Parathyroid adenoma (tissue), 2 donors: ENCODE measurements around the gene ACOT7.

ENCODE experiments used
- H2AFZ ChIP-seq: fragments of 300-600 bp; sonication (generic); one replicate; pipeline ENCODE4 v1.7.0; 2017; ENCODE audit warnings: antibody characterized with exemption, mild to moderate bottlenecking
- H3K27ac ChIP-seq: fragments of 300-600 bp; sonication (generic); one replicate; pipeline ENCODE4 v1.7.0; 2017
- H3K27me3 ChIP-seq: fragments of 300-600 bp; sonication (generic); one replicate; pipeline ENCODE4 v1.7.0; 2017; ENCODE audit warnings: low read length; ENCODE audit not compliant: control insufficient read depth, insufficient read depth
- H3K36me3 ChIP-seq: fragments of 300-600 bp; sonication (generic); one replicate; pipeline ENCODE4 v1.7.0; 2017; ENCODE audit warnings: low read length; ENCODE audit not compliant: control insufficient read depth, insufficient read depth
- H3K4me1 ChIP-seq: fragments of 300-600 bp; sonication (generic); one replicate; pipeline ENCODE4 v1.7.0; 2017; ENCODE audit warnings: control low read depth
- H3K4me2 ChIP-seq: fragments of 300-600 bp; sonication (generic); one replicate; pipeline ENCODE4 v1.7.0; 2017; ENCODE audit warnings: low read length
- H3K4me3 ChIP-seq: fragments of 300-600 bp; sonication (generic); one replicate; pipeline ENCODE4 v1.7.0; 2017; ENCODE audit warnings: low read depth, low read length
- H3K79me2 ChIP-seq: fragments of 300-600 bp; sonication (generic); one replicate; pipeline ENCODE4 v1.7.0; 2017; ENCODE audit warnings: control low read depth
- H3K9ac ChIP-seq: fragments of 300-600 bp; sonication (generic); one replicate; pipeline ENCODE4 v1.7.0; 2017; ENCODE audit warnings: mild to moderate bottlenecking
- H3K9me3 ChIP-seq: fragments of 300-600 bp; sonication (generic); one replicate; pipeline ENCODE4 v1.7.0; 2017; ENCODE audit warnings: low read length; ENCODE audit not compliant: control insufficient read depth
- CTCF ChIP-seq: fragments of 300-600 bp; sonication (generic); IDR thresholded peaks from one replicate; pipeline ENCODE4 v1.7.0; 2017; ENCODE audit warnings: antibody characterized with exemption, mild to moderate bottlenecking
- donor health status: primary hyperparathyroidism.

The ACOT7 gene

DNA sequence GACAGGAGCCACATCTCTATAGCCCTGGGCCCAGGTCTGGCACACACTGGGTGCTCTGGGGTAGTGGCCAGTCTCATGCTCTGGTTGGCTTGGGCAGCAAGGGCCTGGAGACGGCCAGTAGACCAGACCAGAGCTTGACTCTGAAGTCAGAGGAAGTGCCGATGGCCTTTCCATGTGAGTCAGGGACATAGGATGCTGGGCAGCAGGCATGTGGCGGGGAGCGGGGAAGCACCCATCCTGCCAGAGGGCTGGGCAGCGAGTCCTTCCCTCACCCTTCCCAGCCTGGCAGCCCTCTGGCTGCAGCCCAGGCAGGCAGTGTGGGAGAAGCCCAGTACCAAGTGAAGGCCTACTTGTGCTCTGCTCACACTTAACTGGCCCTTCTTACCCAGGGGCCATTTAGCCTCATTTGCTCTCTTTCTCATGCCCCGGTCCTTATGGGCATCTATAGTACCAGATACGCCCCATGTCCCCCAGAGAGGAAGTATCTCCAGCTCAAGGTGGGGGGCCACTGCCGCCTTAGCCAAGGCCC is 136.0 kb downstream of the ACOT7 start:
- Histone ChIP-seq H3K9me3 (no peaks in the 10 kb centered on the region), H3K27me3 (no peaks in the 10 kb centered on the region), H3K36me3 (no peaks in the 10 kb centered on the region), H3K4me2 (no peak overlapping the region), H2AFZ (no peak overlapping the region), H3K4me3 (no peak overlapping the region), H3K79me2 (no peaks in the 10 kb centered on the region), H3K4me1 (peaks cover 2% of the 10 kb centered on the region), H3K9ac (no peak overlapping the region), H3K27ac (no peak overlapping the region)
- TF ChIP-seq CTCF = no peak

- Histone ChIP-seq H3K4me1 (peaks cover 2% of the 10 kb centered on the region), H3K36me3 (no peaks in the 10 kb centered on the region), H3K4me3 (no peak overlapping the region), H3K79me2 (no peaks in the 10 kb centered on the region), H3K9ac (no peak overlapping the region), H3K4me2 (no peak overlapping the region), H3K27ac (no peak overlapping the region), H2AFZ (no peak overlapping the region), H3K9me3 (no peaks in the 10 kb centered on the region), H3K27me3 (no peaks in the 10 kb centered on the region)
- TF ChIP-seq CTCF = no peak
Measured at GRCh38 chr1:6256645-6257044, 136.9 kb downstream of the ACOT7 start.

DNA sequence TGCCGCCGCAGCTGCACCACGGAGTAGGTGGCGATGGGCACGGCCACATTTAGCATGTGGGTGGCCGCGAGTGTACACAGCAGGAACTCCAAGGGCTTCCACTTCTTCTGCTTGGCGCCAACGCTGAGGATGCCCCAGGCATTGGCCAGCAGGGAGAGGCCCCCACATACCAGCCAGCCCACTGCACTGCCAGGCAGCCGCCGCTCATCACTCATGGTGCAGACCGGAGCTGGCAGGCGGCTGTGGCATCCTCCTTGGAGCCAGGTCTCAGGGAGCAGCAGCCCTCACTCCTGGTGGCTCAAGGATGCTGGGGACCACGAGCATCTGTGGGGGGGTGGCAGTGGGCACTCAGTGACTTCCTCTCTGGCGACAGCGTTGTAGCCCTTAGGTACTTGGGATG is 138.9 kb downstream of the ACOT7 start:
- Histone ChIP-seq H3K9ac (no peak overlapping the region), H3K4me2 (no peak overlapping the region), H3K36me3 (no peaks in the 10 kb centered on the region), H3K9me3 (no peaks in the 10 kb centered on the region), H2AFZ (no peak overlapping the region), H3K4me3 (no peak overlapping the region), H3K4me1 (no peaks in the 10 kb centered on the region), H3K27me3 (no peaks in the 10 kb centered on the region), H3K27ac (no peak overlapping the region), H3K79me2 (no peaks in the 10 kb centered on the region)
- no peak for TF ChIP-seq CTCF

GRCh38 chr1:6253380-6253779 is 140.2 kb downstream of the ACOT7 start:
- TF ChIP-seq CTCF = no peak
- no peak overlapping the region for H3K9ac ChIP-seq
- no peak overlapping the region for H3K27ac ChIP-seq
- H3K36me3 ChIP-seq = no peaks in the 10 kb centered on the region
- H3K4me3 ChIP-seq = no peak overlapping the region
- H3K4me1 ChIP-seq = no peaks in the 10 kb centered on the region
- no peaks in the 10 kb centered on the region for H3K9me3 ChIP-seq
- H3K27me3 ChIP-seq = no peaks in the 10 kb centered on the region
- H3K79me2 ChIP-seq = no peaks in the 10 kb centered on the region
- H3K4me2 ChIP-seq = no peak overlapping the region
- H2AFZ ChIP-seq = no peak overlapping the region

DNA sequence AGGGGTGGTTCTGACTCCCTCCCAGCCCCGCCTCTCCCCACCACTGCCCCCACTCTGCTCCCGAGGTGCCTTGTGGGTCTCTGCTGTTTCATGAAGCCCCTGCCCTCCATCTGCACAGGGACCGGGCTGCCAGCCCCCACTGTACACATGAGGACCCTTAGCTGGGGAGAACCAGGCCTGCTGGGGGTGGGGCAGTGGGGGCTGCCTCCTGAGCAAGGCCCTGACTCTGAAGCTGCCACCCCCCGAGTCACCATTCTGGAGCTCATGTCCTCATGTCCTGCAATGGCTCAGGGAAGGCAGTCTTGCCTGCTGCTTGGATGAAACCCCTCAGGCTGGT is 141.2 kb downstream of the ACOT7 start:
- no peaks in the 10 kb centered on the region for H3K27me3 ChIP-seq
- no peak for TF ChIP-seq CTCF
- H3K4me1 ChIP-seq = no peaks in the 10 kb centered on the region

More for the DNA sequence above, 141.2 kb downstream of the ACOT7 start:
- Histone ChIP-seq H3K9ac (no peak overlapping the region), H3K4me2 (no peak overlapping the region), H3K36me3 (no peaks in the 10 kb centered on the region), H3K79me2 (no peaks in the 10 kb centered on the region), H2AFZ (no peak overlapping the region), H3K4me3 (no peak overlapping the region), H3K9me3 (no peaks in the 10 kb centered on the region), H3K27ac (no peak overlapping the region)
